ENCODE results near the gene PEF1. TPM values are rescaled to one million over a fixed set of nuclear protein-coding genes. Genes with fewer than 3 reads are reported as not detected.

PEF1 gene
- total and polyA plus RNA-seq, 2 donors (not counting 3 experiments of a cell fraction or from before 2014, with no cell fraction given) = 73.3 to 161 TPM

- dilution Hi-C loops (cut with MboI; ENCODE audit: extremely low pct_ligation_motif_present, low sequenced_read_pairs) (no loop called here), intact Hi-C loops (cut with micrococcal nuclease) (no loop called here)
- DNase-seq (ENCODE audit: low read depth, low spot score) (no peak), FAIRE-seq (no peak)
- H3K9me3 ChIP-seq (replicated peaks; ENCODE audit: control insufficient read depth, insufficient read depth, low read length) = no peaks in the 10 kb centered on the region
- no peak for TF ChIP-seq POLR2A (IDR thresholded peaks at IDR 0.05; ENCODE audit: low read depth, low read length)
- no peak for TF ChIP-seq MYC (IDR thresholded peaks at IDR 0.05; ENCODE audit: low read depth, low read length)
- TF ChIP-seq JUN (IDR thresholded peaks at IDR 0.05; ENCODE audit: borderline replicate concordance, insufficient read depth, insufficient read length, low read depth) = no peak
- POLR2A ChIA-PET = no interaction called here
- H3K4me2 ChIP-seq (ENCODE audit: insufficient read depth, low read length) = no peak overlapping the region
- CTCF ChIA-PET = interaction anchor here (1.0 to 2.2 kb wide), 4 partner anchors 11 to 133 kb away, joined by 3 to 8 read pairs (median 5); partner anchors contain the start of gene PEF1
- H3K27ac ChIP-seq (ENCODE audit: insufficient read depth, low read depth, low read length) = no peak overlapping the region
- H3K4me1 ChIP-seq (ENCODE audit: control insufficient read depth, extremely low read depth, insufficient read depth, low read length) = no peaks in the 10 kb centered on the region
- H3K79me2 ChIP-seq (ENCODE audit: control insufficient read depth, insufficient read depth, low read length) = no peaks in the 10 kb centered on the region
- H3K27me3 ChIP-seq (ENCODE audit: control insufficient read depth in 2 of 2, insufficient read depth in 2 of 2, low read length in 2 of 2) = no peaks in the 10 kb centered on the region
- H3K36me3 ChIP-seq (ENCODE audit: control insufficient read depth in 2 of 2, extremely low read depth in 1 of 2, insufficient read depth in 2 of 2, low read length in 2 of 2) = no peaks in the 10 kb centered on the region
- H3K4me3 ChIP-seq (replicated peaks in 1 of 3; ENCODE audit: insufficient read depth in 1 of 3, low read depth in 1 of 3, low read length in 3 of 3) = no peak overlapping the region
- no peak overlapping the region for H3K9ac ChIP-seq (replicated peaks; ENCODE audit: extremely low read depth, insufficient read depth, low read length)
- no peaks in the 10 kb centered on the region for H3K9me1 ChIP-seq (replicated peaks; ENCODE audit: control insufficient read depth, extremely low read depth, insufficient read depth, low read length)
- H2AFZ ChIP-seq (ENCODE audit: low read depth, low read length) = no peak overlapping the region
- no TSS peak for BruUV-seq (replicated peaks)
- H4K20me1 ChIP-seq (replicated peaks; ENCODE audit: control insufficient read depth, extremely low read depth, insufficient read depth, low read length) = no peaks in the 10 kb centered on the region
Observed at GRCh38 chr1:31655756-31656155, 11.1 kb upstream of the PEF1 start.

- Histone ChIP-seq H3K9me3 (replicated peaks; ENCODE audit: control insufficient read depth, insufficient read depth, low read length) (no peaks in the 10 kb centered on the region), H3K4me2 (ENCODE audit: insufficient read depth, low read length) (no peak overlapping the region), H3K27ac (ENCODE audit: insufficient read depth, low read depth, low read length) (no peak overlapping the region), H3K9me1 (replicated peaks; ENCODE audit: control insufficient read depth, extremely low read depth, insufficient read depth, low read length) (no peaks in the 10 kb centered on the region), H3K36me3 (ENCODE audit: control insufficient read depth in 2 of 2, extremely low read depth in 1 of 2, insufficient read depth in 2 of 2, low read length in 2 of 2) (no peaks in the 10 kb centered on the region), H3K4me1 (ENCODE audit: control insufficient read depth, extremely low read depth, insufficient read depth, low read length) (no peaks in the 10 kb centered on the region), H3K79me2 (ENCODE audit: control insufficient read depth, insufficient read depth, low read length) (no peaks in the 10 kb centered on the region), H3K4me3 (replicated peaks in 1 of 3; ENCODE audit: insufficient read depth in 1 of 3, low read depth in 1 of 3, low read length in 3 of 3) (no peak overlapping the region), H4K20me1 (replicated peaks; ENCODE audit: control insufficient read depth, extremely low read depth, insufficient read depth, low read length) (no peaks in the 10 kb centered on the region), H2AFZ (ENCODE audit: low read depth, low read length) (no peak overlapping the region), H3K27me3 (ENCODE audit: control insufficient read depth in 2 of 2, insufficient read depth in 2 of 2, low read length in 2 of 2) (no peaks in the 10 kb centered on the region), H3K9ac (replicated peaks; ENCODE audit: extremely low read depth, insufficient read depth, low read length) (no peak overlapping the region)
- intact Hi-C loops (cut with micrococcal nuclease) = no loop called here
- ChIA-PET POLR2A (no interaction called here), CTCF (interaction anchor here (2.2 kb wide), 1 partner anchor 90 kb away, joined by 8 read pairs; no protein-coding TSS in a partner anchor)
- no peak for TF ChIP-seq POLR2AphosphoS5 (IDR thresholded peaks at IDR 0.05; ENCODE audit: insufficient read depth, low read depth, low read length)
- no peak for TF ChIP-seq JUN (IDR thresholded peaks at IDR 0.05; ENCODE audit: borderline replicate concordance, insufficient read depth, insufficient read length, low read depth)
- TF ChIP-seq EZH2 (IDR thresholded peaks at IDR 0.05; ENCODE audit: borderline replicate concordance, low read depth, low read length, severe bottlenecking) = no peak
- no peak for TF ChIP-seq POLR2A (IDR thresholded peaks at IDR 0.05; ENCODE audit: low read depth, low read length)
- no peak for TF ChIP-seq MAX (IDR thresholded peaks at IDR 0.05; ENCODE audit: insufficient read depth, insufficient read length)
- TF ChIP-seq MYC (IDR thresholded peaks at IDR 0.05; ENCODE audit: low read depth, low read length) = no peak
- TF ChIP-seq FOS (IDR thresholded peaks at IDR 0.05; ENCODE audit: borderline replicate concordance, insufficient read depth, low read length) = no peak
- no peak for TF ChIP-seq CTCF (IDR thresholded peaks at IDR 0.05; ENCODE audit: extremely low read depth in 1 of 2, insufficient read depth in 1 of 2, low read depth in 1 of 2, low read length in 2 of 2)
- TF ChIP-seq GATA2 (IDR thresholded peaks at IDR 0.05; ENCODE audit: insufficient read depth, insufficient read length, low read depth, low read length) = no peak
- FAIRE-seq (no peak), DNase-seq (ENCODE audit: low read depth, low spot score) (no peak)
- no TSS peak for BruUV-seq (replicated peaks)
- dilution Hi-C loops (cut with MboI; ENCODE audit: extremely low pct_ligation_motif_present, low sequenced_read_pairs) = no loop called here
Observed at GRCh38 chr1:31655104-31655503, 10.4 kb upstream of the PEF1 start.
